C4-2B (cell line): ENCODE results near the gene CPA5.

Source experiments
- CTCF ChIP-seq: fragments of 450-650 bp; conservative IDR thresholded peaks from 2 replicates; pipeline ENCODE4 v1.5.1; 2017; ENCODE audit warnings: mild to moderate bottlenecking
- ZFX ChIP-seq: fragments of 450-650 bp; IDR thresholded peaks from 2 replicates; pipeline ENCODE4 v1.6.1; 2017

- TF ChIP-seq CTCF (no peak), ZFX (no peak)
Measured at GRCh38 chr7:130400120-130400572, 55.5 kb downstream of the CPA5 start.
